Keratinocyte (primary cell): ENCODE results near the gene TTLL8. TPM values are rescaled to one million over a fixed set of nuclear protein-coding genes. Genes with fewer than 3 reads are reported as not detected.
"Not testable (repeated sequence)": the region's sequence is repeated elsewhere in the genome, so short reads cannot be mapped to it uniquely, and the experiment has no call there.

ENCODE experiments used
- DNase-seq: peaks from one replicate; pipeline ENCODE4 v3.0.0-alpha.2; 2011; ENCODE audit warnings: low read depth, missing footprints, low spot score
- FAIRE-seq: peaks from 2 replicates; lab custom pipeline; 2011; peaks lifted over from hg19 to GRCh38; lab: Jason Lieb, UNC
- H2AFZ ChIP-seq: 2 replicates; pipeline ENCODE4 v1.6.0; 2012; ENCODE audit warnings: low read length, control low read depth, inconsistent platforms; ENCODE audit not compliant: control insufficient read depth
- H3K27ac ChIP-seq: 2 replicates; pipeline ENCODE4 v1.5.1; 2011; ENCODE audit warnings: low read length; ENCODE audit not compliant: control insufficient read depth, insufficient read depth
- H3K27me3 ChIP-seq: 3 replicates; pipeline ENCODE4 v1.6.0; 2011; ENCODE audit warnings: low read length; ENCODE audit not compliant: control insufficient read depth, insufficient read depth; ENCODE audit errors: extremely low read depth
- H3K36me3 ChIP-seq, 2 experiments: 2 replicates in 1 of 2; 3 replicates in 1 of 2; pipeline ENCODE4 v1.5.1; 2011; ENCODE audit warnings: low read length in 2 of 2, mild to moderate bottlenecking in 1 of 2; ENCODE audit not compliant: control insufficient read depth in 2 of 2, insufficient read depth in 2 of 2; ENCODE audit errors: extremely low read depth in 1 of 2
- H3K4me1 ChIP-seq: 3 replicates; pipeline ENCODE4 v1.5.1; 2011; ENCODE audit warnings: low read length; ENCODE audit not compliant: control insufficient read depth, insufficient read depth; ENCODE audit errors: extremely low read depth
- H3K4me2 ChIP-seq: 3 replicates; pipeline ENCODE4 v1.6.0; 2011; ENCODE audit warnings: low read depth, low read length; ENCODE audit not compliant: control insufficient read depth, insufficient read depth; ENCODE audit errors: extremely low read depth
- H3K4me3 ChIP-seq, 3 experiments: fragments of 200-600 bp in 1 of 3; sonication (generic) in 1 of 3; 2 replicates in 2 of 3; 3 replicates in 1 of 3; pipeline ENCODE4 v1.5.1; 2011 to 2016; ENCODE audit warnings: low read length in 3 of 3, mild to moderate bottlenecking in 3 of 3, control low read depth in 2 of 3, inconsistent platforms in 1 of 3, low read depth in 1 of 3, mixed read lengths in 1 of 3, mixed run types in 1 of 3, moderate library complexity in 1 of 3; ENCODE audit not compliant: control insufficient read depth in 2 of 3, insufficient read depth in 2 of 3; ENCODE audit errors: extremely low read depth in 1 of 3
- H3K79me2 ChIP-seq: 2 replicates; pipeline ENCODE4 v1.6.0; 2012; ENCODE audit warnings: low read length; ENCODE audit not compliant: control insufficient read depth, insufficient read depth
- H3K9ac ChIP-seq: 3 replicates; pipeline ENCODE4 v1.6.0; 2011; ENCODE audit warnings: low read length; ENCODE audit not compliant: control insufficient read depth, insufficient read depth; ENCODE audit errors: extremely low read depth
- H3K9me1 ChIP-seq: 3 replicates; pipeline ENCODE4 v1.6.0; 2011; ENCODE audit warnings: low read length; ENCODE audit not compliant: control insufficient read depth, insufficient read depth; ENCODE audit errors: extremely low read depth
- H3K9me3 ChIP-seq: 2 replicates; pipeline ENCODE4 v1.5.1; 2012; ENCODE audit warnings: low read depth, low read length; ENCODE audit not compliant: control insufficient read depth
- H4K20me1 ChIP-seq: 3 replicates; pipeline ENCODE4 v1.6.0; 2011; ENCODE audit warnings: low read length; ENCODE audit not compliant: control insufficient read depth, insufficient read depth; ENCODE audit errors: extremely low read depth
- CTCF ChIP-seq, 3 experiments: IDR thresholded peaks in 1 of 3; conservative IDR thresholded peaks in 1 of 3; optimal IDR thresholded peaks in 1 of 3; 2 replicates in 2 of 3; 3 replicates in 1 of 3; pipeline versions ENCODE3 to v1.5.1; 2011; ENCODE audit warnings: low read length in 3 of 3, mild to moderate bottlenecking in 3 of 3, moderate library complexity in 2 of 3, control low read depth in 1 of 3, inconsistent platforms in 1 of 3; ENCODE audit not compliant: insufficient read depth in 2 of 3; ENCODE audit errors: extremely low read depth in 1 of 3
- EZH2 ChIP-seq: IDR thresholded peaks from one replicate; pipeline ENCODE4 v1.6.1; 2012; ENCODE audit warnings: inconsistent platforms, mild to moderate bottlenecking, low read length, moderate library complexity
- dilution Hi-C: fragments of 300-500 bp; cut with MboI; formaldehyde crosslinking; loops from one replicate; pipeline ENCODE4 v1.7.0; 2020; ENCODE audit warnings: low sequenced_read_pairs; ENCODE audit not compliant: extremely low pct_ligation_motif_present
- polyA plus RNA-seq, 5 experiments: library from polyadenylated mRNA; depleted of rRNA in 3 of 5; stranded (reverse) in 3 of 5; stranded (forward) in 1 of 5; unstranded in 1 of 5; fragments of >200 nt; gene quantifications; 1 replicate in 1 of 5; 2 replicates in 3 of 5; 3 replicates in 1 of 5; pipeline versions ENCODE4 v1.2.1 to v1.2.3, GENCODE V29; 2011 to 2012; ENCODE audit warnings: missing spikeins in 2 of 5, low read depth in 1 of 5, low replicate concordance in 1 of 5

The TTLL8 gene
- polyA plus RNA-seq, 1 donor (not counting 4 experiments of a cell fraction or from before 2014, with no cell fraction given), result not detected

- dilution Hi-C loops, result no loop called here
- DNase-seq, result no peak
These were observed 66.9 kb downstream of the TTLL8 start for GRCh38 chr22:49991167-49991566.

GRCh38 chr22:49989826-49990225 lies 68.3 kb downstream of the TTLL8 start:
- H4K20me1 ChIP-seq, DNase-seq, H3K9ac ChIP-seq, H3K9me1 ChIP-seq, H3K36me3 ChIP-seq, H3K9me3 ChIP-seq, H3K27ac ChIP-seq, H2AFZ ChIP-seq, H3K4me3 ChIP-seq, H3K4me1 ChIP-seq, H3K4me2 ChIP-seq, dilution Hi-C loops, FAIRE-seq, H3K27me3 ChIP-seq, H3K79me2 ChIP-seq: not testable (repeated sequence)

More at GRCh38 chr22:49991167-49991566, 66.9 kb downstream of the TTLL8 start:
- H3K4me1 ChIP-seq, result no peaks in the 10 kb centered on the region
- no peaks in the 10 kb centered on the region for H3K9me1 ChIP-seq
- peaks cover 8% of the 10 kb centered on the region for H3K27me3 ChIP-seq
- no peaks in the 10 kb centered on the region for H4K20me1 ChIP-seq
- H3K4me3 ChIP-seq, result no peak overlapping the region
- H3K4me2 ChIP-seq, result no peak overlapping the region
- no peak overlapping the region for H3K9ac ChIP-seq
- no peak overlapping the region for H3K27ac ChIP-seq
- H3K9me3 ChIP-seq, result no peaks in the 10 kb centered on the region
- H2AFZ ChIP-seq, result no peak overlapping the region
- no peak for TF ChIP-seq EZH2
- no peak for TF ChIP-seq CTCF (optimal IDR thresholded peaks at IDR 0.05 in 1 of 3, IDR thresholded peaks at IDR 0.05 in 1 of 3, conservative IDR thresholded peaks at IDR 0.05 in 1 of 3; ENCODE audit: extremely low read depth in 1 of 3, insufficient read depth in 2 of 3, low read length in 3 of 3)
- H3K79me2 ChIP-seq, result no peaks in the 10 kb centered on the region
- H3K36me3 ChIP-seq, result no peaks in the 10 kb centered on the region
- no peak for FAIRE-seq

GRCh38 chr22:49986325-49986724 lies 71.8 kb downstream of the TTLL8 start:
- H2AFZ ChIP-seq, result no peak overlapping the region
- DNase-seq (no peak), FAIRE-seq (no peak)
- no peaks in the 10 kb centered on the region for H4K20me1 ChIP-seq
- TF ChIP-seq EZH2 (no peak), CTCF (optimal IDR thresholded peaks at IDR 0.05 in 1 of 3, IDR thresholded peaks at IDR 0.05 in 1 of 3, conservative IDR thresholded peaks at IDR 0.05 in 1 of 3; ENCODE audit: extremely low read depth in 1 of 3, insufficient read depth in 2 of 3, low read length in 3 of 3) (no peak)
- H3K9me3 ChIP-seq, result no peaks in the 10 kb centered on the region
- no peaks in the 10 kb centered on the region for H3K4me1 ChIP-seq
- H3K9me1 ChIP-seq, result no peaks in the 10 kb centered on the region
- H3K27me3 ChIP-seq, result peaks cover 29% of the 10 kb centered on the region
- H3K9ac ChIP-seq, result no peak overlapping the region
- no peak overlapping the region for H3K4me3 ChIP-seq
- H3K36me3 ChIP-seq, result no peaks in the 10 kb centered on the region
- dilution Hi-C loops, result no loop called here
- H3K4me2 ChIP-seq, result no peak overlapping the region
- no peaks in the 10 kb centered on the region for H3K79me2 ChIP-seq
- no peak overlapping the region for H3K27ac ChIP-seq
